ENCODE results near the gene PTPRT. TPM values are rescaled to one million over a fixed set of nuclear protein-coding genes. Genes with fewer than 3 reads are reported as not detected.

PTPRT gene
- total RNA-seq, 2 experiments from 2014 or later, result not detected

- H3K27ac Mint-ChIP-seq, result no peak overlapping the region
- ChIA-PET CTCF (no interaction called here), POLR2A (no interaction called here)
- H3K9me3 Mint-ChIP-seq, result peaks cover 7% of the 10 kb centered on the region
- H3K36me3 Mint-ChIP-seq (ENCODE audit: low read depth), result no peaks in the 10 kb centered on the region
- H3K4me1 Mint-ChIP-seq, result no peaks in the 10 kb centered on the region
- no peak for DNase-seq
- H3K27me3 Mint-ChIP-seq, result no peaks in the 10 kb centered on the region
- no peak overlapping the region for H3K4me3 Mint-ChIP-seq
Measured at GRCh38 chr20:42697962-42698361, 491.7 kb downstream of the PTPRT start.

GRCh38 chr20:42690842-42691437 is 498.8 kb downstream of the PTPRT start:
- H3K27ac Mint-ChIP-seq, result no peak overlapping the region
- POLR2A ChIA-PET, result no interaction called here

GRCh38 chr20:42688576-42688975 is 501.1 kb downstream of the PTPRT start:
- H3K27ac Mint-ChIP-seq, result no peak overlapping the region

More at GRCh38 chr20:42690842-42691437, 498.8 kb downstream of the PTPRT start:
- peaks cover 20% of the 10 kb centered on the region for H3K9me3 Mint-ChIP-seq
- H3K4me1 Mint-ChIP-seq, result no peaks in the 10 kb centered on the region
- H3K27me3 Mint-ChIP-seq, result no peaks in the 10 kb centered on the region
- CTCF ChIA-PET, result no interaction called here
- no peak for DNase-seq
- no peak overlapping the region for H3K4me3 Mint-ChIP-seq
- H3K36me3 Mint-ChIP-seq (ENCODE audit: low read depth), result no peaks in the 10 kb centered on the region

GRCh38 chr20:42686057-42686456 is 503.6 kb downstream of the PTPRT start:
- ChIA-PET CTCF (no interaction called here), POLR2A (no interaction called here)
- H3K27ac Mint-ChIP-seq, result no peak overlapping the region
- no peaks in the 10 kb centered on the region for H3K4me1 Mint-ChIP-seq
- no peaks in the 10 kb centered on the region for H3K27me3 Mint-ChIP-seq
- no peak overlapping the region for H3K4me3 Mint-ChIP-seq
- H3K9me3 Mint-ChIP-seq, result peaks cover 31% of the 10 kb centered on the region
- no peak for DNase-seq
- H3K36me3 Mint-ChIP-seq (ENCODE audit: low read depth), result no peaks in the 10 kb centered on the region

More at GRCh38 chr20:42688576-42688975, 501.1 kb downstream of the PTPRT start:
- POLR2A ChIA-PET, result no interaction called here
- Mint-ChIP-seq H3K9me3 (peaks cover 24% of the 10 kb centered on the region), H3K4me3 (no peak overlapping the region), H3K4me1 (no peaks in the 10 kb centered on the region), H3K27me3 (no peaks in the 10 kb centered on the region), H3K36me3 (ENCODE audit: low read depth) (no peaks in the 10 kb centered on the region)
- CTCF ChIA-PET, result no interaction called here
- no peak for DNase-seq

GRCh38 chr20:42678895-42679294 is 510.8 kb downstream of the PTPRT start:
- Mint-ChIP-seq H3K27me3 (no peaks in the 10 kb centered on the region), H3K4me1 (no peaks in the 10 kb centered on the region), H3K36me3 (ENCODE audit: low read depth) (no peaks in the 10 kb centered on the region), H3K27ac (no peak overlapping the region), H3K4me3 (no peak overlapping the region), H3K9me3 (peaks cover 18% of the 10 kb centered on the region)
- ChIA-PET CTCF (no interaction called here), POLR2A (no interaction called here)
- no peak for DNase-seq

GRCh38 chr20:42656130-42656529 is 533.6 kb downstream of the PTPRT start:
- CTCF ChIA-PET, result no interaction called here
- no peaks in the 10 kb centered on the region for H3K4me1 Mint-ChIP-seq

GRCh38 chr20:42652266-42652665 is 537.4 kb downstream of the PTPRT start:
- H3K27me3 Mint-ChIP-seq, result no peaks in the 10 kb centered on the region
- no peaks in the 10 kb centered on the region for H3K36me3 Mint-ChIP-seq (ENCODE audit: low read depth)
- peaks cover 15% of the 10 kb centered on the region for H3K9me3 Mint-ChIP-seq
- no peak overlapping the region for H3K27ac Mint-ChIP-seq
- H3K4me1 Mint-ChIP-seq, result no peaks in the 10 kb centered on the region
- ChIA-PET CTCF (no interaction called here), POLR2A (no interaction called here)
- H3K4me3 Mint-ChIP-seq, result no peak overlapping the region
- no peak for DNase-seq

More at GRCh38 chr20:42656130-42656529, 533.6 kb downstream of the PTPRT start:
- POLR2A ChIA-PET, result no interaction called here
- Mint-ChIP-seq H3K27ac (no peak overlapping the region), H3K4me3 (no peak overlapping the region), H3K36me3 (ENCODE audit: low read depth) (no peaks in the 10 kb centered on the region), H3K27me3 (no peaks in the 10 kb centered on the region), H3K9me3 (peaks cover 9% of the 10 kb centered on the region)
- no peak for DNase-seq

- H3K27me3 Mint-ChIP-seq, result no peaks in the 10 kb centered on the region
- POLR2A ChIA-PET, result no interaction called here
- CTCF ChIA-PET, result no interaction called here
- DNase-seq, result no peak
- no peaks in the 10 kb centered on the region for H3K4me1 Mint-ChIP-seq
- H3K4me3 Mint-ChIP-seq, result no peak overlapping the region
- peaks cover 18% of the 10 kb centered on the region for H3K9me3 Mint-ChIP-seq
- H3K27ac Mint-ChIP-seq, result no peak overlapping the region
- no peaks in the 10 kb centered on the region for H3K36me3 Mint-ChIP-seq (ENCODE audit: low read depth)
Measured at GRCh38 chr20:42650191-42650746, 539.4 kb downstream of the PTPRT start.

- H3K4me1 Mint-ChIP-seq, result no peaks in the 10 kb centered on the region
- no peak for DNase-seq
- H3K36me3 Mint-ChIP-seq (ENCODE audit: low read depth), result no peaks in the 10 kb centered on the region
- no peak overlapping the region for H3K27ac Mint-ChIP-seq
- no peaks in the 10 kb centered on the region for H3K27me3 Mint-ChIP-seq
- CTCF ChIA-PET, result no interaction called here
- H3K9me3 Mint-ChIP-seq, result peaks cover 19% of the 10 kb centered on the region
- POLR2A ChIA-PET, result no interaction called here
- no peak overlapping the region for H3K4me3 Mint-ChIP-seq
Measured at GRCh38 chr20:42649748-42650147, 540.0 kb downstream of the PTPRT start.

GRCh38 chr20:42646250-42646649 is 543.5 kb downstream of the PTPRT start:
- POLR2A ChIA-PET, result no interaction called here

GRCh38 chr20:42641886-42642285 is 547.8 kb downstream of the PTPRT start:
- Mint-ChIP-seq H3K4me3 (no peak overlapping the region), H3K36me3 (ENCODE audit: low read depth) (no peaks in the 10 kb centered on the region), H3K4me1 (no peaks in the 10 kb centered on the region), H3K27ac (no peak overlapping the region), H3K27me3 (no peaks in the 10 kb centered on the region), H3K9me3 (peaks cover 14% of the 10 kb centered on the region)
- ChIA-PET POLR2A (no interaction called here), CTCF (no interaction called here)
- DNase-seq, result no peak

More at GRCh38 chr20:42646250-42646649, 543.5 kb downstream of the PTPRT start:
- CTCF ChIA-PET, result no interaction called here
- Mint-ChIP-seq H3K36me3 (ENCODE audit: low read depth) (no peaks in the 10 kb centered on the region), H3K4me3 (no peak overlapping the region), H3K4me1 (no peaks in the 10 kb centered on the region), H3K27me3 (no peaks in the 10 kb centered on the region), H3K9me3 (peaks cover 24% of the 10 kb centered on the region), H3K27ac (no peak overlapping the region)
- DNase-seq, result no peak

GRCh38 chr20:42639140-42639539 is 550.6 kb downstream of the PTPRT start:
- H3K27me3 Mint-ChIP-seq, result no peaks in the 10 kb centered on the region
- H3K9me3 Mint-ChIP-seq, result peaks cover 11% of the 10 kb centered on the region
- DNase-seq, result no peak
- ChIA-PET CTCF (no interaction called here), POLR2A (no interaction called here)
- H3K4me1 Mint-ChIP-seq, result no peaks in the 10 kb centered on the region
- no peak overlapping the region for H3K27ac Mint-ChIP-seq
- no peaks in the 10 kb centered on the region for H3K36me3 Mint-ChIP-seq (ENCODE audit: low read depth)
- H3K4me3 Mint-ChIP-seq, result no peak overlapping the region

- Mint-ChIP-seq H3K36me3 (ENCODE audit: low read depth) (no peaks in the 10 kb centered on the region), H3K9me3 (peaks cover 7% of the 10 kb centered on the region), H3K4me1 (no peaks in the 10 kb centered on the region), H3K27me3 (no peaks in the 10 kb centered on the region), H3K4me3 (no peak overlapping the region), H3K27ac (no peak overlapping the region)
- DNase-seq, result no peak
- ChIA-PET POLR2A (no interaction called here), CTCF (no interaction called here)
Measured at GRCh38 chr20:42635699-42636411, 553.9 kb downstream of the PTPRT start.

GRCh38 chr20:42634156-42634555 is 555.5 kb downstream of the PTPRT start:
- POLR2A ChIA-PET, result no interaction called here
- no peak for DNase-seq
- Mint-ChIP-seq H3K36me3 (ENCODE audit: low read depth) (no peaks in the 10 kb centered on the region), H3K9me3 (peaks cover 14% of the 10 kb centered on the region), H3K4me3 (no peak overlapping the region), H3K27me3 (no peaks in the 10 kb centered on the region), H3K27ac (no peak overlapping the region), H3K4me1 (no peaks in the 10 kb centered on the region)
- CTCF ChIA-PET, result no interaction called here

All from activated CD4-positive, alpha-beta memory T cell treated with anti-CD3 and anti-CD28 coated beads, Interleukin-2, amount 10 ng/mL, durations not matched to agents 7 days and 5 days (primary cell).